Umbilical cord (tissue), 2 donors: ENCODE data around the gene SLC12A4. TPM values are rescaled to one million over a fixed set of nuclear protein-coding genes. Genes with fewer than 3 reads are reported as not detected.
A peak's percentile ranks its signal among the peaks of the same experiment; 100 is the strongest.
"Not testable (repeated sequence)": the region's sequence is repeated elsewhere in the genome, so short reads cannot be mapped to it uniquely, and the experiment has no call there.

Source experiments
- DNase-seq: peaks from one replicate; pipeline ENCODE4 v3.0.0-alpha.2; 2015; ENCODE audit warnings: low spot score
- total RNA-seq: library from RNA; depleted of rRNA; stranded (reverse); fragments of >200 nt; gene quantifications from one replicate; pipeline ENCODE4 v1.2.3, GENCODE V29; 2014; ENCODE audit warnings: low replicate concordance; ENCODE audit not compliant: insufficient read depth

The SLC12A4 gene
- total RNA-seq, 1 donor from 2014 or later, result 40.0 TPM

GRCh38 chr16:67942510-67943255 is 25.8 kb downstream of the SLC12A4 start:
- no peak for DNase-seq

GRCh38 chr16:67942200-67942509 is 26.3 kb downstream of the SLC12A4 start:
- peak; percentile 34 for DNase-seq

GRCh38 chr16:67941469-67942199 is 26.8 kb downstream of the SLC12A4 start:
- no peak for DNase-seq

- DNase-seq, result no peak
These were observed 27.9 kb downstream of the SLC12A4 start for GRCh38 chr16:67940446-67941089.

- no peak for DNase-seq
These were observed 28.7 kb downstream of the SLC12A4 start for GRCh38 chr16:67939507-67940445.

- not testable (repeated sequence) for DNase-seq
These were observed 30.7 kb downstream of the SLC12A4 start for GRCh38 chr16:67937713-67938112.

- DNase-seq, result peak; percentile 75
These were observed 31.4 kb downstream of the SLC12A4 start for GRCh38 chr16:67936880-67937605.

- peak; percentile 52 for DNase-seq
These were observed 32.1 kb downstream of the SLC12A4 start, which contains the start of gene PSMB10 for GRCh38 chr16:67936124-67936879. Gene PSMB10, minus strand, starts transcription at chr16:67936850. Its CDS starts 101 bp downstream, at chr16:67936749.

GRCh38 chr16:67935402-67936123 is 32.9 kb downstream of the SLC12A4 start:
- peak; percentile 98 for DNase-seq

- no peak for DNase-seq
These were observed 33.4 kb downstream of the SLC12A4 start for GRCh38 chr16:67935101-67935401.

GRCh38 chr16:67934306-67935100 is 33.9 kb downstream of the SLC12A4 start:
- no peak for DNase-seq

- DNase-seq, result no peak
These were observed 34.6 kb downstream of the SLC12A4 start for GRCh38 chr16:67933805-67934204.

GRCh38 chr16:67932462-67932840 is 36.0 kb downstream of the SLC12A4 start:
- DNase-seq, result no peak

GRCh38 chr16:67931712-67932461 is 36.5 kb downstream of the SLC12A4 start, which contains the start of gene CTRL:
Gene CTRL, minus strand, starts transcription at chr16:67931862. Its CDS starts 10 bp downstream, at chr16:67931852.
- DNase-seq, result no peak

- DNase-seq, result no peak
These were observed 37.7 kb downstream of the SLC12A4 start for GRCh38 chr16:67930678-67931211.

GRCh38 chr16:67930191-67930590 is 38.2 kb downstream of the SLC12A4 start:
- DNase-seq, result no peak

GRCh38 chr16:67928561-67929364 is 39.7 kb downstream of the SLC12A4 start:
- peak; percentile 59 for DNase-seq
